ENCODE measurements around the gene RBM47.

RBM47 gene

DNA sequence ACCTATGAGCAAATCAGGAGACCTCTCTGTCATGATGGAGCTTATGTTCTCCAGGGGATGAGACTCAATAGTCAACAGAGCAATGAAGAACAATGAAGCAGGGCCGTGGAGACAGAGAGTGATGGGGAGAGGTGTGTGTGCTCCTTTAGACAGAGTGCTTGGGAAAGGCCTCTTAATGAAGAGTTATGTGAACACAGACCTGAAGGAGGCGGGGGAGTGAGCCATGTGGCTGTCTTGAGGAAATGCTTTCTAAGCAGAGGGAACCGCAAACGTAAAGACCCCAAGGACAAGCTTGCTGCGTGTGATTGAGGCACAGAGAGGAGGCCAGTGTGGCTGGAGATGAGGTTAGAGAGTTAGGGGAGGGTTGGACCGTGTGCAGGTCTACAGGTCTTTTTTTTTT is 241.4 kb downstream of the RBM47 start:
- Histone ChIP-seq H3K4me3 (IDR thresholded peaks at IDR 0.05; ENCODE audit: insufficient read depth, low read depth, low read length) (no peak overlapping the region), H3K36me3 (ENCODE audit: insufficient read depth) (no peaks in the 10 kb centered on the region), H3K9ac (no peak overlapping the region), H3K79me2 (ENCODE audit: insufficient read depth, low read depth) (no peaks in the 10 kb centered on the region), H3K4me2 (no peak overlapping the region), H3K27ac (no peak overlapping the region), H3K27me3 (ENCODE audit: insufficient read depth, low read depth) (no peaks in the 10 kb centered on the region), H3K4me1 (ENCODE audit: low read depth, poor library complexity, severe bottlenecking) (no peaks in the 10 kb centered on the region), H2AFZ (ENCODE audit: low read depth) (no peak overlapping the region), H4K20me1 (ENCODE audit: insufficient read depth) (no peaks in the 10 kb centered on the region)
- TF ChIP-seq, protein P1, sequence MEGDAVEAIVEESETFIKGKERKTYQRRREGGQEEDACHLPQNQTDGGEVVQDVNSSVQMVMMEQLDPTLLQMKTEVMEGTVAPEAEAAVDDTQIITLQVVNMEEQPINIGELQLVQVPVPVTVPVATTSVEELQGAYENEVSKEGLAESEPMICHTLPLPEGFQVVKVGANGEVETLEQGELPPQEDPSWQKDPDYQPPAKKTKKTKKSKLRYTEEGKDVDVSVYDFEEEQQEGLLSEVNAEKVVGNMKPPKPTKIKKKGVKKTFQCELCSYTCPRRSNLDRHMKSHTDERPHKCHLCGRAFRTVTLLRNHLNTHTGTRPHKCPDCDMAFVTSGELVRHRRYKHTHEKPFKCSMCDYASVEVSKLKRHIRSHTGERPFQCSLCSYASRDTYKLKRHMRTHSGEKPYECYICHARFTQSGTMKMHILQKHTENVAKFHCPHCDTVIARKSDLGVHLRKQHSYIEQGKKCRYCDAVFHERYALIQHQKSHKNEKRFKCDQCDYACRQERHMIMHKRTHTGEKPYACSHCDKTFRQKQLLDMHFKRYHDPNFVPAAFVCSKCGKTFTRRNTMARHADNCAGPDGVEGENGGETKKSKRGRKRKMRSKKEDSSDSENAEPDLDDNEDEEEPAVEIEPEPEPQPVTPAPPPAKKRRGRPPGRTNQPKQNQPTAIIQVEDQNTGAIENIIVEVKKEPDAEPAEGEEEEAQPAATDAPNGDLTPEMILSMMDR (conservative IDR thresholded peaks at IDR 0.05; ENCODE audit: low read depth, low read length), result no peak

DNA sequence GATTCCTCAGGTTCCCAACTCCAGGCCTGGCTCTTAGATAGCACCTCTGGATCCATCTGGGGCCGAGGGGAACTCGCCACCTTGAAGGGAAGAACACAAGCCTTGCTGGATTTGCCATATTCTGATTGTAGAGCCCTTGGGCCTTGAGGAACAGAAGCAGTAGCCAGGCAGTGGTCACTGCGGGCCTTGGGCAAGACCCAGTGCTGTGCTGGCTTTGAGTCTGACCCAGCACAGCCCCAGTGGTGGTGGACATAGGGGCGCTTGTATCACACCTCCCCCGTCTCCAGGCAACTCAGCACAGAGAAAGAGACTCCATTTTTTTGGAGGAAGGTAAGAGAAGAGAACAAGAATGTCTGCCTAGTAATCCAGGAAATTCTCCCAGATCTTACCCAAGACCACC is 249.0 kb downstream of the RBM47 start:
- no peak overlapping the region for H3K4me3 ChIP-seq (IDR thresholded peaks at IDR 0.05; ENCODE audit: insufficient read depth, low read depth, low read length)
- H3K27ac ChIP-seq, result no peak overlapping the region
- H3K4me1 ChIP-seq (ENCODE audit: low read depth, poor library complexity, severe bottlenecking), result no peaks in the 10 kb centered on the region
- H2AFZ ChIP-seq (ENCODE audit: low read depth), result no peak overlapping the region
- H3K27me3 ChIP-seq (ENCODE audit: insufficient read depth, low read depth), result no peaks in the 10 kb centered on the region
- TF ChIP-seq, protein P1 (conservative IDR thresholded peaks at IDR 0.05; ENCODE audit: low read depth, low read length), result no peak
- no peak overlapping the region for H3K9ac ChIP-seq
- H4K20me1 ChIP-seq (ENCODE audit: insufficient read depth), result no peaks in the 10 kb centered on the region
- no peak overlapping the region for H3K4me2 ChIP-seq
- no peaks in the 10 kb centered on the region for H3K36me3 ChIP-seq (ENCODE audit: insufficient read depth)
- no peaks in the 10 kb centered on the region for H3K79me2 ChIP-seq (ENCODE audit: insufficient read depth, low read depth)

- Histone ChIP-seq H3K79me2 (ENCODE audit: insufficient read depth, low read depth) (no peaks in the 10 kb centered on the region), H3K27me3 (ENCODE audit: insufficient read depth, low read depth) (no peaks in the 10 kb centered on the region), H3K27ac (no peak overlapping the region), H3K4me3 (IDR thresholded peaks at IDR 0.05; ENCODE audit: insufficient read depth, low read depth, low read length) (no peak overlapping the region), H4K20me1 (ENCODE audit: insufficient read depth) (no peaks in the 10 kb centered on the region), H3K4me1 (ENCODE audit: low read depth, poor library complexity, severe bottlenecking) (no peaks in the 10 kb centered on the region), H3K4me2 (no peak overlapping the region), H3K36me3 (ENCODE audit: insufficient read depth) (no peaks in the 10 kb centered on the region), H2AFZ (ENCODE audit: low read depth) (no peak overlapping the region), H3K9ac (no peak overlapping the region)
- TF ChIP-seq, protein P1 (conservative IDR thresholded peaks at IDR 0.05; ENCODE audit: low read depth, low read length), result no peak
Observed at GRCh38 chr4:40379248-40379647, 250.4 kb downstream of the RBM47 start.

DNA sequence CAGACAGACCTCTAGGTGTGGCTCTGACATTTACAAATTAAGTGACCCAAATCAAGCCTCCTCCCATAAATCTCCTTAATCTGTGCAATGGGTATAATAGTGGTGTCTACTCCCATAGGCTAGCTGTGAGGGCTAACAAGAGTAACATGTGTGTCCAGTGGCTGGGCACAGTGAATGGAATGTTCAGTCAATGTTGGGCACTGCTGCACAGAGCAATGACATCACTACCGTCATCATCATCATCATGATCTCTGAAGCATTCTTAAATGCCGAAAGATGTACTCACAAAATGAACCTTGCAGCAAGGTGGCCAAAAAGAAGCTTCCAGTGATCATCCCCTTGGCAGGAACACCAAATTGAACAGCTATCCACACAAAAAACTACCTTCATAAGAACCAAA is 251.0 kb downstream of the RBM47 start:
- Histone ChIP-seq H3K4me2 (no peak overlapping the region), H3K9ac (no peak overlapping the region), H3K4me3 (IDR thresholded peaks at IDR 0.05; ENCODE audit: insufficient read depth, low read depth, low read length) (no peak overlapping the region), H3K79me2 (ENCODE audit: insufficient read depth, low read depth) (no peaks in the 10 kb centered on the region), H2AFZ (ENCODE audit: low read depth) (no peak overlapping the region), H3K4me1 (ENCODE audit: low read depth, poor library complexity, severe bottlenecking) (no peaks in the 10 kb centered on the region), H3K36me3 (ENCODE audit: insufficient read depth) (no peaks in the 10 kb centered on the region), H3K27ac (no peak overlapping the region), H3K27me3 (ENCODE audit: insufficient read depth, low read depth) (no peaks in the 10 kb centered on the region), H4K20me1 (ENCODE audit: insufficient read depth) (no peaks in the 10 kb centered on the region)
- TF ChIP-seq, protein P1 (conservative IDR thresholded peaks at IDR 0.05; ENCODE audit: low read depth, low read length), result no peak
